Measurements from ENCODE around the gene STARD3NL.
"Not testable (repeated sequence)": the region's sequence is repeated elsewhere in the genome, so short reads cannot be mapped to it uniquely, and the experiment has no call there.

STARD3NL gene

GRCh38 chr7:38178004-38178694 is at the start of gene STARD3NL:
STARD3NL (plus strand) TSS chr7:38178245; CDS start chr7:38207505, 29,260 bp downstream.
- DNase-seq = peak; percentile 99

DNA sequence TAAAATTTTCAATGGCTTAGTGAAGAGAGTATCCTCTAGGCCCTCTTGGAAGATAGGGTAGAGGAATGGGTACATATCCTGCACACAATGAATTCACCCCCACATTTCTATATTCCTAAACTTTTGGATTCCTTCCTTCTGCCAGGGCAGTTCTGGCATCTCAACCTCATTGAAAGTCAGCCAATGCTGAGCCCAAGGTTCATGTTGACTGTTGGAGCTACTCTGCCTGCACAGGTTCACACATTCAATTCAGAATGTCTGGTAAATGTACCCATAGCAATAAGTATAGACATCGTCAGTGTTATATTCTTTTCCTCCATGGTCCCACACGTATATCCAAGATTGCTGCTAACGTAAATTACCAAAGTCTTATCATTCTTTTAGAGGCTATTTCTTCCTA is 48.9 kb upstream of the STARD3NL start:
- DNase-seq = no peak

- DNase-seq = no peak
Measured at GRCh38 chr7:38129579-38129978, 48.5 kb upstream of the STARD3NL start.

DNA sequence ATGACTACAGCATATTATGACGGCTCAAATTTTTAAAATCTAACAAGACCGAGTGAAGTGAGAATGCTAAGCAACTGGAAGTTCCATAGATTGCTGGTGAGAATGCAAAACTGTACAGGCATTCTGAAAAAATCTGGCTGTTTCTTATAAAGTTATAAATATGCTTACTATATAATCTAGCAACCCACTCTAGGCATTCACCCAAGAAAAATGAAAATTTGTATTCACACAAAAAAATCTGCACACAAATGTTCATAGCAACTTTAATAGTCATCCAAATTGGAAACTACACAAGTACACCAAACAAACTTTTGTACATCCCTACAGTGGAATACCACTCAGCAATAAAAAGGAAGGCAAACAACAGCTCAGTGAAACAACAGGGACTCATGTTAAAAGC is 39.9 kb upstream of the STARD3NL start:
- DNase-seq = no peak

GRCh38 chr7:38141187-38141586 is 36.9 kb upstream of the STARD3NL start:
- DNase-seq = no peak

- DNase-seq = no peak
Measured at GRCh38 chr7:38142736-38143135, 35.3 kb upstream of the STARD3NL start.

GRCh38 chr7:38147005-38147404 is 31.0 kb upstream of the STARD3NL start:
- no peak for DNase-seq

DNA sequence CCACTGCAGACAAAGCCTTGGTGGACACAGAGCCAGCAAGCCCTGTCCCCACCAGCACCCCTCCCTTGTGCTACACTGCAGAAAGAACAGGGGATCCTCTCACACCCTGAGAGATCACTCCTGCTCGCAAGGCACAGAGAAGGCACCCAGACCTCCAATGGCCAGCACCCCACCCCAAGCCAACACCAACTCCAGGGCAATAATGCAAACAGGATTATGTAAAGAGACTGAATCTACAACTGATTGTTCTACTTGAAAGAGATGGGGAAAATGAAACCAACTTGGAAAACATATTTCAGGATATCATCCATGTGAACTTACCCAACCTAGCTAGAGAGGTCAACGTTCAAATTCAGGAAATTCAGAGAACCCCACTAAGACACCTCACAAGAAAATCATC is 26.5 kb upstream of the STARD3NL start:
- no peak for DNase-seq

DNA sequence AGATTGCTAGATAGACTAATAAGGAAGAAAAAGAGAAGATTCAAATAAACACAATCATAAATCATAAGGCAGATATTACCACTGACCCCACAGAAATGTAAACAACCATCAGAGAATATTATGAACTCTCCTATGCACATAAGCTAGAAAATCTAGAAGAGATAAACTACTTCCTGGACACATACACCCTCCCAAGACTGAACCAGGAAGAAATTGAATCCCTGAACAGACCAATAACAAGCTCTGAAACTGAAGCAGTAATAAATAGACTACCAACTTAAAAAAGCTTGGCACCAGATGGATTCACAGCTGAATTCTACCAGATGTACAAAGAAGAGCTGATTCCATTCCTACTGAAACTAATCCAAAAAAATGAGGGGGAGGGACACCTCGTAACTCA is 24.5 kb upstream of the STARD3NL start:
- DNase-seq = no peak

DNA sequence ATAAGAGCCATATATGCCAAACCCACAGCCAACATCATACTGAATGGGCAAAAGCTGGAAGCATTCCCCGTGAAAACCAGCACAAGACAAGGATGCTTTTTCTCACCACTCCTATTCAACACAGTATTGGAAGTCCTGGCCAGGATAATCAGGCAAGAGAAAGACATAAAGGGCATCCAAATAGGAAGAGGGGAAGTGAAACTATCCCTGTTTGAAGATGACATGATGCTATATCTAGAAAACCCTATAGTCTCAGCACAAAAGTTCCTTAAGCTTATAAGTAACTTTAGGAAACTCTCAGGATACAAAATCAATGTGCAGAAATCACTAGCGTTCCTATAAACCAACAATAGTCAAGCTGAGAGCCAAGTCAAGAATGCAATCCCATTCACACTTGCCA is 23.8 kb upstream of the STARD3NL start:
- no peak for DNase-seq

GRCh38 chr7:38160003-38160571 is 18.0 kb upstream of the STARD3NL start:
- no peak for DNase-seq

GRCh38 chr7:38162036-38162435 is 16.0 kb upstream of the STARD3NL start:
- DNase-seq = no peak

DNA sequence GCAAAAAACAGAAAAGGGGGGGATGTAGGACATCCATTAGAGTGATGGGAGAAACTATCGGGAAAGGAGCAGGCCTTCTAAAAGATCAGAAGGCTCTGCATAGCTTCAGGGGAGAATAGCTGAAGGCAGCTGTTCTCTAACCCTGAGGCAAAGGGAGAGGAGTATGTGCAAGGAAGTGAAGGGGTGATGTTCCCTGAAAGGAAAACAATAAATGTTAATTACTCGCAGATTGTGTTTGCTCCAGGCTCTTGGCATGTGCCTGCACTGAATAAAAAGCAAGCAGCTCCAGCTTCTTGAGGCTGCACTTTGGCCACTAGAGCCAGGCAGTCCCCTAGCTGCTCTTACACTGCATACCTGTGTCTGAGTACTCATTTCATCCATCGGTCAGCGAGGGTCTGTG is 14.4 kb upstream of the STARD3NL start:
- DNase-seq = no peak

- no peak for DNase-seq
Measured at GRCh38 chr7:38168890-38169570, 9.0 kb upstream of the STARD3NL start.

DNA sequence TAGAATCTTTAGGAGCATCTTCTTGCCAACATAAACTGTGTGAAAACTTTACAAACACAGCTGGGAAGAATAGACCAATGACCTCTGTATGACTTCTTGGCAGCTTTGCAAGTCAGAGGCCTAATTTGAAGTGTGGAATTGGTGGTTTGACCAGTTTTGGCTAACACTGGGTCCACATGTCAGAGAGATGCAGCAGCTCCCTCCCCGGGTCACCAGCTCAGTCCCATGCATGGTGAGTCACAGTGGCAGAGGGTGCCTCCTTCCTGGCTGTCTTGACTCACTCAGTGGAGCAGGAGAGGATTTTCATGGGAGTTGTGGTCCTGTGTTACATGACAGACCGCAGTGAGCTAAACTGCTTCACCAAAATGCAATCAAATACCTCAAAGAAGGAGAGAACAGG is 8.2 kb upstream of the STARD3NL start:
- DNase-seq = no peak

DNA sequence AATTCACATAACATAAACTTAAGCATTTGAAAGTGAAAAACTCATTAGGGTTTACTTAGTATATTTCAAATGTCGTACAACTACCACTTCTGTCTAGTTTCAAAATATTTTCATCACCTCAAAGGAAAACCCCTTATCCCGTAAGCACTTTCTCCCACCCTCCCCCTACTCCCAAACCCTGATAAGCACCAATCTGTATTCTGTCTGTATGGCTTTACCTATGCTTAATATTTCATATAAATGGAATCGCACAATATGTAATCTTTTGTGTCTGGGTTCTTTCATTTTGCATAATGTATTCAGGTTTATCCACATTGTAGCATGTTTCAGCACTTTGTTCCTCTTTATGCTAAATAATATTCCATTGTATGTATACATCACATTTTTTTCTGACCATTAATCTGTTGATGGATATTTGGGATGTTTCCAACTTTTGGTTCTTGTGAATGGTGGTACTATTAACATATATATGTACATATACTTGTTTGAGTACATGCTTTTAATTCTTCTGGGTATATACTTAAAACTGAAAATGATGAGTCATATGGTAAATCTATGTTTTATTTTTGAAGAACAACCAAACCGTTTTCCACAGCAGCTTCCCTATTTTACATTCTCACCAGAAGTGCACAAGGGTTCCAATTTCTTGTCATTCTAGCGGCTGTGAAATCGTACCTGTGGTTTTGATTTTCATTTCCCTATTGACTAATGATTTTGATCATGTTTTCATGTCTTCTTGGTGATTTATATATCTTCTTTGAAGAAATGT is 6.2 kb upstream of the STARD3NL start:
- no peak for DNase-seq

- DNase-seq = not testable (repeated sequence)
Measured at GRCh38 chr7:38175547-38175946, 2.5 kb upstream of the STARD3NL start.

DNA sequence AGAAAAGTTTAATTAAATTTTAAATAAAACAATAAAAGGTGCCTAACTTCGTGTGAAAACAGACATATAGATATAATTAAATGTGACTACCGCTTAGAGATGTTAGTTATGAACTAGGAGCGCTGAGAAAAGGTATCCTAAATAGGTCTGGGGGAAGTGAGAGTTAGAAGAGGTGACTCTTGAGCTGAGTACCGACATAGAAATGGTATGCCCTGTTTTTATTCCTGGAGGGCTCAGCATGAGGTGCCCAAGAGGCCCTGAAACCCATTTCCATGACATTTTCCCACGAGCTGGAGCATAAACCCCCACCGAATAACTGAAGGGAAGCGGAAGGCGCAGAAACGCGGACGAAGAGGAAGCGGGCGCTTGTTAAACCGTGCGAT is 433 bp upstream of the STARD3NL start:
- DNase-seq = no peak

GRCh38 chr7:38178695-38179344 is 775 bp downstream of the STARD3NL start:
- no peak for DNase-seq

GRCh38 chr7:38179776-38180226 is 1.8 kb downstream of the STARD3NL start:
- no peak for DNase-seq

DNA sequence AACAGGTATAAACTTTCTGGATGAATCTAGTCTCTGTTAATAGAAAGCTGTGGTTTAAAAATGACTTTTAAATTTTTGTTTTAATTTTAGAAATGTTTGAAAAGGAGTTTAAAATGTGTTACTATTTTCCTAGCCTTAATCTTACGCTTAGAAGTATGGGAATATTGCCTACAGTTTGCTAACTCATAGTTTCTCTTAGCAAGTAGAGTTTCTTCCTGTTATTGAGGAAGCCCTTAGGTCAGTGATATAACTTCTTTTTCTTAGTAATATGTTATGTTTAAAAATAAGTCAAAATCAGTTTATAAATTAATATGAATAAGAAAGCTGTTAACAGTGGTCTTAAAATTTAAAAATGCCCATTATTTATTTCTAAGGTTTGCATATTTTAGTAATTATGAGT is 3.1 kb downstream of the STARD3NL start:
- no peak for DNase-seq

DNA sequence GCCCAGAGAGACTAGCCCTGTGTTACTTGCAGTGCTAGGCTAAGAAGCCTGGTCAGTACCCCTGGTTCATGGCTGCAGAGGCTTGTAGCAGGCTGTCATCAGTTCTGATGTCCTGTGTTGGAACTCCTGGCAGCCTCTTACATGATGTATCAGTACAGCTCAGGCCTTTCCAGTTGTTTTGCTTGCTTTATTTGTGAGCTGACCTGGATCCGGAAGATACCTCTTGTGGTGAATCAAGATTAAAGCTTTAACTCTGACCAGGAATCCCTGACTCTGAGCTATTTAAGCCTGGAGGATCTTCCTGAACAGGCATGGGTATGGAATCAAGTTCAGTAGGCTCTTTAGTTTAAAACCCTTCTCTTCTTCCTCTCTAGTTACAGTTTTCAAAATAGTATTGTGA is 4.4 kb downstream of the STARD3NL start:
- no peak for DNase-seq
